ENCODE results near the gene PIKFYVE.

The PIKFYVE gene

GRCh38 chr2:208248601-208249000 lies 17.5 kb upstream of the PIKFYVE start:
- no peak overlapping the region for H3K4me3 ChIP-seq (ENCODE audit: low read depth, low read length)
- TF ChIP-seq, protein P1, sequence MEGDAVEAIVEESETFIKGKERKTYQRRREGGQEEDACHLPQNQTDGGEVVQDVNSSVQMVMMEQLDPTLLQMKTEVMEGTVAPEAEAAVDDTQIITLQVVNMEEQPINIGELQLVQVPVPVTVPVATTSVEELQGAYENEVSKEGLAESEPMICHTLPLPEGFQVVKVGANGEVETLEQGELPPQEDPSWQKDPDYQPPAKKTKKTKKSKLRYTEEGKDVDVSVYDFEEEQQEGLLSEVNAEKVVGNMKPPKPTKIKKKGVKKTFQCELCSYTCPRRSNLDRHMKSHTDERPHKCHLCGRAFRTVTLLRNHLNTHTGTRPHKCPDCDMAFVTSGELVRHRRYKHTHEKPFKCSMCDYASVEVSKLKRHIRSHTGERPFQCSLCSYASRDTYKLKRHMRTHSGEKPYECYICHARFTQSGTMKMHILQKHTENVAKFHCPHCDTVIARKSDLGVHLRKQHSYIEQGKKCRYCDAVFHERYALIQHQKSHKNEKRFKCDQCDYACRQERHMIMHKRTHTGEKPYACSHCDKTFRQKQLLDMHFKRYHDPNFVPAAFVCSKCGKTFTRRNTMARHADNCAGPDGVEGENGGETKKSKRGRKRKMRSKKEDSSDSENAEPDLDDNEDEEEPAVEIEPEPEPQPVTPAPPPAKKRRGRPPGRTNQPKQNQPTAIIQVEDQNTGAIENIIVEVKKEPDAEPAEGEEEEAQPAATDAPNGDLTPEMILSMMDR (IDR thresholded peaks at IDR 0.05; ENCODE audit: low read depth, low read length): no peak

DNA sequence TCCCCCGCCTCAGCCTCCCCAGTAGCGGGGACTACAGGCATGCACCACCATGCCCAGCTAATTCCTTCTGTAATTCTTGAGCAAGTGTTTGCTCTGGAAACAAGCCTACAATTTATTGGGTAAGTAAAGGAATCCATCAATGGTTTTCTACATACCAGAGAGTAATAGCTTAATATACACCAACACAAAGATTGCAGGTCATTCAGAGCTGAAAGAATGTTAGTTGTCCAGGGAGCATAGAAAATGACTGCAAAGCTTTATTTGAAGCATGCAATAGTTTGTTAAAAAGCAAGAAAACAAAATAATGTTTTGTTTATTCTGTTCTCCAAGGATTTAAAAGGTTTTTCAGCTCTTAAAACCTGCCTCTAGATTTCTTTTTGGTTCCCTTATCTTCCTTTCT lies 16.8 kb upstream of the PIKFYVE start:
- no peak overlapping the region for H3K4me3 ChIP-seq (ENCODE audit: low read depth, low read length)
- TF ChIP-seq, protein P1 (IDR thresholded peaks at IDR 0.05; ENCODE audit: low read depth, low read length): no peak

DNA sequence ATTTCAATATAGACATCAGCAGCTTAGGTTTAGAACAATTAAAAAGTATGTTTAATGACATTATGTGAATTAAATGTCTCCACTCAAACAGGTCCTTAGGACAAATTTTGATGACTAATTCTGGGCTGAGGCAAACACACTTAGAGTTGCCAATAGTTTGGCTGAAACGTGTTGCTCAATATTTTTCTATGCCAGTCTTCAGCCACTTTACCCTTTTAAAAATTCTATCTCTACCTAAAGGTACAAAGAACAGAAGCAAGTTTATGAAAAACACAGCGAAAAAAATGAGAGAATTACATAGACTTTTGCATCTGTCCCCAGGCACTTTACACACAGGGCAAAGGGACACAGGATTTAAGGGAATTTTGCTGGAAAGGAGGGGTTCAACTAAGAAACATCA lies 15.7 kb upstream of the PIKFYVE start:
- TF ChIP-seq, protein P1 (IDR thresholded peaks at IDR 0.05; ENCODE audit: low read depth, low read length): no peak
- H3K4me3 ChIP-seq (ENCODE audit: low read depth, low read length): no peak overlapping the region

DNA sequence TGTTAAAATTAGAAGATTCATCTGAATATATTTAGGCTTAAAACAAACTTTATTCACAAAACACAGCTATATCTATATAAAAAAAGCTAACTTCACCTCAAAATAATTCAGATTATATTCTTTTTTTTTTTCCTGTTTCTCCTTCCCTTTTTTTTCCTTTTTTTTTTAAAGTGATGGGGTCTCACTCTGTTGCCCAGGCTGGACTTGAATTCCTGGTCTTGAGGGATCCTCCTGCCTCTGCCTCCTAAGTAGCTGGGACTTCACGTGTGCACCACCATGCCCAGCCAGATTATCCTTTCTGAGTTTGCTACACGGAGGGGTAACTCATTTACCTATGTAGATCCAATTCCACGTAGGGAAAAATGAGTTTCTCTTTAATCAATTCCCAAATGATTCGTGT lies 15.0 kb upstream of the PIKFYVE start:
- no peak overlapping the region for H3K4me3 ChIP-seq (ENCODE audit: low read depth, low read length)
- TF ChIP-seq, protein P1 (IDR thresholded peaks at IDR 0.05; ENCODE audit: low read depth, low read length): no peak

DNA sequence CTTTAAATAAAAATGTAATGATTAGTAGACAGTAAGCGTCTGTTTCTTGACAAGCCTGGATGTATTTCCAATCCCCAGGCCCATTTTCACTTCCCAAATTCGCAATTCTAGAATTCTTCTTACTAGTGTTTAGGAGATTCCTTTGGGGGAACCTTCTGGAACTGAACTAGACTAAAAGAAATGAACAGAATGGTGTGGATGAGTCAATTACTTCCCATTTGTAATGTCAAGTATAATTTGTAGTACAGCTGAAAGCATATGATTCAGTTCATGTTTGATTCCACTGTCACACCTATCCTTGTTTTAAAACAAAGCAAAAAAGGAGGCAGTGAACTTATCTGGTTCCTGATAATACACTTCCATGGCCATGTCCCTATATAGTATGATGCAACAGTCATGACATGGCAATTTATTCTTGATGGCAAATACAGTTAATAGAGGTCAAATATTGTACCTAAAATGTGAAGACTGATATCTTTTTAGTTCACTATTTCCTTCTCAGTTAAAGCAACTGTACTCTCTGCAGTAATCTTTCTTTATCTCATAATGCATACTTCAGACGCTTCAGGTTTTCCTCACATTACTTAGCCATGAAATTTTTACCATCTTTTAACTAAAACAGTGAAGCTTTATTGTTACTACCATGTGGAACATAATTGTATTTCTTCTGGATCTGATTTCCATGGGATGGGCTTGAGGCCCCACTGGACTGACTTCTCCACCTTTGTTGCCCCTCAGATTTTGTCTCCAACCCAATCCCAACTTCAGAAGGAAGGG lies 13.2 kb upstream of the PIKFYVE start:
- peak overlapping the region; percentile 97; the same call in 1 of the 2 replicates for H3K4me3 ChIP-seq (ENCODE audit: low read depth, low read length)
- TF ChIP-seq, protein P1 (IDR thresholded peaks at IDR 0.05; ENCODE audit: low read depth, low read length): no peak

GRCh38 chr2:208253600-208254117 lies 12.4 kb upstream of the PIKFYVE start:
- TF ChIP-seq, protein P1 (IDR thresholded peaks at IDR 0.05; ENCODE audit: low read depth, low read length): no peak
- peak overlapping the region; percentile 97 for H3K4me3 ChIP-seq (ENCODE audit: low read depth, low read length)

DNA sequence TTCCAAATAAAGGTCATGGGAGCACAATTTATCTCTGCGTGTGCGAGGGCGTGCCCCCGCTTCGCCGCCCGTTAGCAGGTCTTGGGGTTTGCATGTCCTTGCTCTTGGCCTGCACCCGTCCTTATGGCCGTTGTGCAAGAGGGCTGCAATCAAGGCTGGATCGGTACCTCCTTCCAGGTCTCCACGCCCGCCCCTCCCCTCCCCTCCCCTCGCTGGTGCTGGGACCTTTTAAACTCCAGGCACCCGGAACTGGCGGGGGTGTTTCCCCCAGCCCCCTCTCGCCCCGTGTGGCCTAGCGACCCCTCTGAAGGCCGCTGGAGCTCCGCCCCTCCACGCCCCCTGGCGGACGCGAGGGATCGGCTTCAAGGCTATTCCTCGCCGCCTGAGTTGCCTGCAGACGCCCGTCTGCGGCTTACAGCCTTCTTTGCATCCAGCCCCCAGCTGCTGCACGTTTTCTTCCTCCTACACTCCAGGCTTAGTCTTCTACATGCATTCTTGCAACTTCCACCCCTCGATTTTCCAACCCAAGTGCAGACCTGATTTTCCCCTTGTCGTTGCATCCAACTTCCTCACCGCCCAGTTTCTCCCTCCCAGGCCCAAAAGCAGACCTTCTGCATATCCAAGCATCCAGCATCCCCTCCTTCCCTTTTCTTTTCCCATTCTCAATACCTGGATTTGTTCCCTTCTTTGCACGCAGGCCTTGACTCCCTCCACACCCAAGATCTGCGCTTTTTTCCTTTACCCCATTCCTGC lies 11.8 kb upstream of the PIKFYVE start:
- TF ChIP-seq, protein P1 (IDR thresholded peaks at IDR 0.05; ENCODE audit: low read depth, low read length): peak; percentile 92

More for the DNA sequence above, 11.8 kb upstream of the PIKFYVE start:
- H3K4me3 ChIP-seq (ENCODE audit: low read depth, low read length): peak overlapping the region; percentile 97

All from WI38 (cell line).